GM21737 (cell line): Measurements from ENCODE around the gene FAM81B.
"Not testable (repeated sequence)": the region's sequence is repeated elsewhere in the genome, so short reads cannot be mapped to it uniquely, and the experiment has no call there.

Experiments used
- ATAC-seq: cut with Tn5 transposase; IDR thresholded peaks from one replicate; pipeline ENCODE4 v1.9.1; 2021; ENCODE audit warnings: mild to moderate bottlenecking, moderate library complexity; ENCODE audit not compliant: unreplicated experiment

Gene FAM81B

GRCh38 chr5:95390812-95391492 is at the start of gene FAM81B:
Gene FAM81B (plus strand): TSS chr5:95391366. CDS start chr5:95391390, 24 bp downstream.
- no peak for ATAC-seq

GRCh38 chr5:95341444-95341843 is 49.7 kb upstream of the FAM81B start:
- ATAC-seq = not testable (repeated sequence)

GRCh38 chr5:95347506-95348120 is 43.6 kb upstream of the FAM81B start:
- no peak for ATAC-seq

- ATAC-seq = no peak
Observed at GRCh38 chr5:95350631-95351030, 40.5 kb upstream of the FAM81B start.

GRCh38 chr5:95352691-95353090 is 38.5 kb upstream of the FAM81B start:
- no peak for ATAC-seq

- ATAC-seq = no peak
Observed at GRCh38 chr5:95358320-95358719, 32.8 kb upstream of the FAM81B start.

GRCh38 chr5:95358848-95359247 is 32.3 kb upstream of the FAM81B start:
- ATAC-seq = no peak

- ATAC-seq = not testable (repeated sequence)
Observed at GRCh38 chr5:95360667-95361066, 30.5 kb upstream of the FAM81B start.

GRCh38 chr5:95365302-95366095 is 25.7 kb upstream of the FAM81B start:
- ATAC-seq = no peak

- ATAC-seq = no peak
Observed at GRCh38 chr5:95369782-95370181, 21.4 kb upstream of the FAM81B start.

GRCh38 chr5:95374061-95374460 is 17.1 kb upstream of the FAM81B start:
- ATAC-seq = no peak

GRCh38 chr5:95375591-95375990 is 15.6 kb upstream of the FAM81B start:
- no peak for ATAC-seq

- no peak for ATAC-seq
Observed at GRCh38 chr5:95379133-95379532, 12.0 kb upstream of the FAM81B start.

- no peak for ATAC-seq
Observed at GRCh38 chr5:95380103-95380628, 11.0 kb upstream of the FAM81B start.

- no peak for ATAC-seq
Observed at GRCh38 chr5:95382801-95383200, 8.4 kb upstream of the FAM81B start.

GRCh38 chr5:95384485-95385213 is 6.5 kb upstream of the FAM81B start:
- no peak for ATAC-seq

- no peak for ATAC-seq
Observed at GRCh38 chr5:95385334-95385733, 5.8 kb upstream of the FAM81B start.

- not testable (repeated sequence) for ATAC-seq
Observed at GRCh38 chr5:95391965-95392364, 799 bp downstream of the FAM81B start.

- no peak for ATAC-seq
Observed at GRCh38 chr5:95392593-95393182, 1.5 kb downstream of the FAM81B start.

GRCh38 chr5:95393279-95393678 is 2.1 kb downstream of the FAM81B start:
- no peak for ATAC-seq

GRCh38 chr5:95398989-95399388 is 7.8 kb downstream of the FAM81B start:
- ATAC-seq = no peak
